Body of pancreas (tissue), 4 donors: Measurements from ENCODE around the gene ACAP2. TPM values are rescaled to one million over a fixed set of nuclear protein-coding genes. Genes with fewer than 3 reads are reported as not detected.

Experiments used
- ATAC-seq: fragments of 150-250 bp; one replicate; pipeline ENCODE4 v1.9.1; 2016
- DNase-seq, 4 donors: peaks; one replicate each; pipeline ENCODE4 v3.0.0-alpha.2; 2019
- H3K27ac ChIP-seq, 4 donors: fragments of 200-600 bp; sonication (generic); 1 replicate in 3 of 4; 2 replicates in 1 of 4; pipeline versions ENCODE4 v1.5.1 to v1.6.1; 2016 to 2019; ENCODE audit warnings: mild to moderate bottlenecking in 1 of 4, mixed read lengths in 1 of 4, moderate library complexity in 1 of 4
- H3K27me3 ChIP-seq, 2 donors: fragments of 200-600 bp; sonication (generic); one replicate each; pipeline ENCODE4 v1.6.0; 2016; ENCODE audit warnings: mild to moderate bottlenecking in 1 of 2
- H3K36me3 ChIP-seq, 2 donors: fragments of 200-600 bp; sonication (generic); replicated peaks in 1 of 2; 2 replicates each; pipeline ENCODE4 v1.5.1; 2016; ENCODE audit warnings: low read depth in 2 of 2; ENCODE audit not compliant: insufficient read depth in 1 of 2
- H3K4me1 ChIP-seq: fragments of 200-600 bp; sonication (generic); one replicate; pipeline ENCODE4 v1.6.0; 2016
- H3K4me3 ChIP-seq, 2 donors: fragments of 200-600 bp; sonication (generic); 1 replicate in 1 of 2; 2 replicates in 1 of 2; pipeline ENCODE4 v1.5.1; 2016 to 2019
- H3K9me3 ChIP-seq, 3 donors: fragments of 200-600 bp; sonication (generic); 1 replicate in 2 of 3; 2 replicates in 1 of 3; pipeline ENCODE4 v1.5.1; 2016
- CTCF ChIP-seq, 7 experiments: fragments of 450-650 bp in 4 of 7; fragments of 200-600 bp in 3 of 7; sonication (generic) in 3 of 7; IDR thresholded peaks; one replicate each; pipeline ENCODE4 v1.5.1; 2016 to 2019; ENCODE audit warnings: antibody characterized with exemption in 7 of 7
- POLR2A ChIP-seq, 3 donors: fragments of 450-650 bp; IDR thresholded peaks; one replicate each; pipeline ENCODE4 v1.6.1; 2016; ENCODE audit warnings: antibody characterized with exemption in 3 of 3, mild to moderate bottlenecking in 2 of 3
- WGBS, 2 donors: methylation state at CpG; one replicate each; pipeline ENCODE4 v1.1.5; 2017; 5-methylcytosine and 5-hydroxymethylcytosine counted together
- intact Hi-C: fragments of 100-400 bp; cut with DNase I; formaldehyde crosslinking; loops from one replicate; pipeline ENCODE4 v1.15.1; 2023
- total RNA-seq, 2 donors: library from RNA; depleted of rRNA; stranded (reverse); fragments of >200 nt; gene quantifications; one replicate each; pipeline ENCODE4 v1.1.0, GENCODE V29; 2016

Gene ACAP2
- total RNA-seq, 2 donors from 2014 or later = 25.1 to 25.9 TPM

GRCh38 chr3:195247086-195247862, 195.5 kb downstream of the ACAP2 start:
- H3K9me3 ChIP-seq = no peaks in the 10 kb centered on the region
- DNase-seq (peak in 1 of 4 donors; percentile 5), ATAC-seq (no peak)
- H3K4me1 ChIP-seq = no peaks in the 10 kb centered on the region
- intact Hi-C loops = no loop called here
- H3K27me3 ChIP-seq = no peaks in the 10 kb centered on the region
- H3K27ac ChIP-seq = no peak overlapping the region
- H3K4me3 ChIP-seq = no peak overlapping the region
- TF ChIP-seq POLR2A (IDR thresholded peaks at IDR 0.05) (no peak), CTCF (IDR thresholded peaks at IDR 0.05) (no peak)
- WGBS, 2 donors = 93 to 94% methylated on average over 22 to 24 of the region's 24 CpGs
- no peaks in the 10 kb centered on the region for H3K36me3 ChIP-seq

DNA sequence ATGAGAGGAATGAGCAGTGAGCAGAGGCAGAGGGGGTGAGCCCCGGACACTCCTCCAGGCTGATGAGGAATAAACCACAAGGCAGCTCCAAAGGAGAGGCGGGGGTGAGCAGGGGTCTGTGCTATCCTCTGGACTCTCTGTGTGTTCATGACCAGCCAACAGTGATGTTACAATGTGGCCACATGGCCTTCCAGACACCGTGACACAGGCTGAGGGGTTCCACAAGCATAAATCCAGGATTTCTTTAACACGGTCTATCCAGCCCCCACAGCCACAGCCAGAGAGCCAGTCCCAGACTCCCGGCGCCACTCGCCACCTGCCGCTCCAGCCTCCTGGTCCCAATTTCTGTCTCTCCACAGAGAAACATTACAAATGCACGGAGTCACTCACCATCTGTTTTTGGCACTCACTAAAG, 196.2 kb downstream of the ACAP2 start:
- TF ChIP-seq POLR2A (IDR thresholded peaks at IDR 0.05) (no peak), CTCF (IDR thresholded peaks at IDR 0.05) (no peak)
- H3K27me3 ChIP-seq = no peaks in the 10 kb centered on the region
- WGBS, 2 donors = 92 to 95% methylated on average over 9 of the region's 9 CpGs
- DNase-seq (peak in 1 of 4 donors; percentile 2), ATAC-seq (no peak)
- H3K4me3 ChIP-seq = no peak overlapping the region
- no peaks in the 10 kb centered on the region for H3K36me3 ChIP-seq
- H3K4me1 ChIP-seq = no peaks in the 10 kb centered on the region
- H3K27ac ChIP-seq = no peak overlapping the region
- no peaks in the 10 kb centered on the region for H3K9me3 ChIP-seq
- intact Hi-C loops = no loop called here

DNA sequence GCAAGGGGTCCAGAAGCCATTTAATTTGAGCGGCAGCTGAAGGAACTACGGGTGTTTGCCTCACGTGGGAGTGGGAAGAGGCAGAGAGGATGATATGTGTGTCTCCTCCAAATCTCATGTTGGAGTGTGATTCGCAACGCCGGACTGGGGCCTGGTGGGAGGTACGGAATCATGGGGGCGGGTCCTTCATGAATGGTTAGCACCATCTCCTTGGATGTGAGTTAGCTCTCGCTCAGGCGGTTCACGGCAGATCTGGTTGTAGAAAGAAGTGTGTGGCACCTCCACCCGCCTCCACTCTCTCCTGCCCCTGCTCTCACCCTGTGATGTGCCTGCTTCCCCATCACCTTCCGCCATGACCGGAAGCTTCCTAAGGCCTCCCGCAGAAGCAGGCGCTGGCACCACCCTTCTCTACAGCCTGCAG, 197.3 kb downstream of the ACAP2 start:
- no peaks in the 10 kb centered on the region for H3K27me3 ChIP-seq
- WGBS, 2 donors = 88 to 97% methylated on average over 16 of the region's 16 CpGs
- H3K4me1 ChIP-seq = peaks cover 1% of the 10 kb centered on the region
- TF ChIP-seq POLR2A (IDR thresholded peaks at IDR 0.05) (no peak), CTCF (IDR thresholded peaks at IDR 0.05) (no peak)
- no peaks in the 10 kb centered on the region for H3K36me3 ChIP-seq
- no peak overlapping the region for H3K4me3 ChIP-seq
- H3K9me3 ChIP-seq = no peaks in the 10 kb centered on the region
- ATAC-seq = no peak
- intact Hi-C loops = no loop called here
- H3K27ac ChIP-seq = no peak overlapping the region
- DNase-seq = no peak

- DNase-seq (no peak), ATAC-seq (no peak)
- TF ChIP-seq CTCF (IDR thresholded peaks at IDR 0.05) (no peak), POLR2A (IDR thresholded peaks at IDR 0.05) (no peak)
- Histone ChIP-seq H3K4me3 (no peak overlapping the region), H3K27ac (no peak overlapping the region), H3K27me3 (no peaks in the 10 kb centered on the region), H3K9me3 (no peaks in the 10 kb centered on the region), H3K4me1 (peaks cover 6% of the 10 kb centered on the region), H3K36me3 (no peaks in the 10 kb centered on the region)
- intact Hi-C loops = no loop called here
- 89 to 90% methylated on average over 11 to 12 of the region's 12 CpGs for WGBS, 2 donors
Observed at GRCh38 chr3:195241592-195242355, 201.0 kb downstream of the ACAP2 start.
